Spleen (tissue), 7 donors: ENCODE data around the gene NTN4.

Source experiments
- CTCF ChIP-seq, 11 experiments: fragments of 200-600 bp in 7 of 11; fragments of 450-650 bp in 4 of 11; sonication (generic) in 4 of 11; IDR thresholded peaks in 8 of 11; conservative IDR thresholded peaks in 3 of 11; 1 replicate in 7 of 11; 2 replicates in 4 of 11; pipeline versions ENCODE4 v1.4.0 to v1.8.0; 2016 to 2021; ENCODE audit warnings: antibody characterized with exemption in 11 of 11, inconsistent platforms in 4 of 11, mild to moderate bottlenecking in 1 of 11
- POLR2A ChIP-seq, 3 donors: fragments of 450-650 bp; IDR thresholded peaks; one replicate each; pipeline ENCODE4 v1.5.1; 2017; ENCODE audit warnings: antibody characterized with exemption in 3 of 3, mild to moderate bottlenecking in 1 of 3
- donor health status: DM: no; HTN: no; CAD: no; lungs with moderate emphysema.
- donor health status: DM: no; HTN: no; CAD: no.
- donor health status: DM: no; HTN: no; CAD: no.

- TF ChIP-seq CTCF (IDR thresholded peaks at IDR 0.05 in 8 of 11, conservative IDR thresholded peaks at IDR 0.05 in 3 of 11) (no peak), POLR2A (IDR thresholded peaks at IDR 0.05) (no peak)
Measured at GRCh38 chr12:95634622-95635621, 155.6 kb downstream of the NTN4 start.
